Measurements from ENCODE around the gene LRR1.
"Not testable (repeated sequence)": the region's sequence is repeated elsewhere in the genome, so short reads cannot be mapped to it uniquely, and the experiment has no call there.

LRR1 gene

DNA sequence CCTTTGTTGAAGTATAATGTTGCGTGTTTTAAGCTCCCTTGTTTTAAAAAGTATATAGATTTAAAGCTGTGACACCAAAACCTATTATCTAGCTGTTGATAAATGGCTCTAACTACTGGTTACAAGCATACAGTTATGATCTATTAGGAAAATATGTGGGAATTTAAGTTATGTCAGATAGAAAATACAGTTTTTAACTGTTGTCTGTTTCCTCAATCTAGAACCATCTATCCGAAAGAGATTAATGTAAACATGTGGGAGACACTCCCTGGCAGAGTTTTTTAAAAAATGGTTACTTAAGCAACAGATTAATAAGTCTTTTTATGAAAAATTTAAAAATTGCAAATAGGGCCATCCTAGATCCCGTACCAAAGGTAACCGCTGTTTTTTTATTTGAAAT is 13.5 kb downstream of the LRR1 start:
- H3K4me3 ChIP-seq (ENCODE audit: low read depth, low read length) = no peak overlapping the region
- TF ChIP-seq, protein P1, sequence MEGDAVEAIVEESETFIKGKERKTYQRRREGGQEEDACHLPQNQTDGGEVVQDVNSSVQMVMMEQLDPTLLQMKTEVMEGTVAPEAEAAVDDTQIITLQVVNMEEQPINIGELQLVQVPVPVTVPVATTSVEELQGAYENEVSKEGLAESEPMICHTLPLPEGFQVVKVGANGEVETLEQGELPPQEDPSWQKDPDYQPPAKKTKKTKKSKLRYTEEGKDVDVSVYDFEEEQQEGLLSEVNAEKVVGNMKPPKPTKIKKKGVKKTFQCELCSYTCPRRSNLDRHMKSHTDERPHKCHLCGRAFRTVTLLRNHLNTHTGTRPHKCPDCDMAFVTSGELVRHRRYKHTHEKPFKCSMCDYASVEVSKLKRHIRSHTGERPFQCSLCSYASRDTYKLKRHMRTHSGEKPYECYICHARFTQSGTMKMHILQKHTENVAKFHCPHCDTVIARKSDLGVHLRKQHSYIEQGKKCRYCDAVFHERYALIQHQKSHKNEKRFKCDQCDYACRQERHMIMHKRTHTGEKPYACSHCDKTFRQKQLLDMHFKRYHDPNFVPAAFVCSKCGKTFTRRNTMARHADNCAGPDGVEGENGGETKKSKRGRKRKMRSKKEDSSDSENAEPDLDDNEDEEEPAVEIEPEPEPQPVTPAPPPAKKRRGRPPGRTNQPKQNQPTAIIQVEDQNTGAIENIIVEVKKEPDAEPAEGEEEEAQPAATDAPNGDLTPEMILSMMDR (IDR thresholded peaks at IDR 0.05; ENCODE audit: insufficient read depth, low read depth, low read length, missing control alignments) = no peak
- DNase-seq (ENCODE audit: low read depth) = no peak

DNA sequence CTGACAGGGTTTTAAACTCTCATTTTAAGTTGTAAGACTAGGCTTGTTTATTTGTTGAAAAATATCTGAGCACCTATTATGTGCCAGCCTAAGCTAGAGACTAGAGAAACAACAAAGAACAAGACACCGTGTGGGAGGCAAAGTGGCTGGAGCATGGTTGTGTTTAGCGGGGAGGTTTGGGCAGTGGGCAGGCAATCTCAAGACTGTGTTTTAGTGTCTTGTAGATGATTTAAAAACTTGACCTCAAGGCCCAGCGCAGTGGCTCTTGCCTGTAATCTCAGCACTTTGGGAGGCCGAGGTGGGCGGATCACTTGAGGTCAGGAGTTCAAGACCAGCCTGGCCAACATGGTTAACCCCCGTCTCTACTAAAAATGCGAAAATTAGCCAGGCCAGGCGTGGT is 13.9 kb downstream of the LRR1 start:
- H3K4me3 ChIP-seq (ENCODE audit: low read depth, low read length) = no peak overlapping the region
- TF ChIP-seq, protein P1 (IDR thresholded peaks at IDR 0.05; ENCODE audit: insufficient read depth, low read depth, low read length, missing control alignments) = no peak
- DNase-seq (ENCODE audit: low read depth) = no peak

DNA sequence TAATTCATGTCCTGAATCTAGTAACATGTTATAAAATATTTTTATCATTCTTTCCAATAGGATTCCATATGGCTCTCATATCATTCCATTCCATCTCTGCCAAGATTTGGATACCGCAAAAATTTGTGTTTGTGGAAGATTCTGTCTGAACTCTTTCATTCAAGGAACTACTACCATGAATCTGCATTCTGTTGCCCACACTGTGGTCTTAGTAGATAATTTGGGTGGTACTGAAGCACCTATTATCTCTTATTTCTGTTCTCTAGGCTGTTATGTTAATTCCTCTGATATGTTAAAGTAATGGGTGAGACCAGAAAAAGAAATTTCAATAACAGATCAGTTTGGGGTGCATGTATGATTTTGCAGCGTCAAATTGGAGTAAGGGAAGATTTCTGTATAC is 15.5 kb downstream of the LRR1 start:
- TF ChIP-seq, protein P1 (IDR thresholded peaks at IDR 0.05; ENCODE audit: insufficient read depth, low read depth, low read length, missing control alignments) = no peak
- no peak for DNase-seq (ENCODE audit: low read depth)
- no peak overlapping the region for H3K4me3 ChIP-seq (ENCODE audit: low read depth, low read length)

DNA sequence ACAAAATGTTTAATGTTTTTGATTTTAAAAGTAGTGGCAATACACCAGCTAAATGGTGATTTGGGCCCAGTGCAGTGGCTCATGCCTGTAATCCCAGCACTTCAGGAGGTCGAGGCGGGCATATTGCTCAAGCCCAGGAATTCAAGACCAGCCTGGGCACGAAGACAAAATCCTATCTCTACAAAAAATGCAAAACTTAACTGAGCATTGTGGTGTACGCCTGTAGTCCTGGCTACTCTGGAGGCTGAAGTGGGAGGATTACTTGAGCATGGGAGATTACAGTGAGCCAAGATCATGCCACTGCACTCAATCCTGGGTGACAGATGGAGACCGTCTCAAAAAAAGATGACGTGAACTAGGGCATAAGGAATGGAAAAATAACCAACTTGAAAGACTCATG is 17.0 kb downstream of the LRR1 start:
- no peak for DNase-seq (ENCODE audit: low read depth)
- no peak overlapping the region for H3K4me3 ChIP-seq (ENCODE audit: low read depth, low read length)
- TF ChIP-seq, protein P1 (IDR thresholded peaks at IDR 0.05; ENCODE audit: insufficient read depth, low read depth, low read length, missing control alignments) = no peak

DNA sequence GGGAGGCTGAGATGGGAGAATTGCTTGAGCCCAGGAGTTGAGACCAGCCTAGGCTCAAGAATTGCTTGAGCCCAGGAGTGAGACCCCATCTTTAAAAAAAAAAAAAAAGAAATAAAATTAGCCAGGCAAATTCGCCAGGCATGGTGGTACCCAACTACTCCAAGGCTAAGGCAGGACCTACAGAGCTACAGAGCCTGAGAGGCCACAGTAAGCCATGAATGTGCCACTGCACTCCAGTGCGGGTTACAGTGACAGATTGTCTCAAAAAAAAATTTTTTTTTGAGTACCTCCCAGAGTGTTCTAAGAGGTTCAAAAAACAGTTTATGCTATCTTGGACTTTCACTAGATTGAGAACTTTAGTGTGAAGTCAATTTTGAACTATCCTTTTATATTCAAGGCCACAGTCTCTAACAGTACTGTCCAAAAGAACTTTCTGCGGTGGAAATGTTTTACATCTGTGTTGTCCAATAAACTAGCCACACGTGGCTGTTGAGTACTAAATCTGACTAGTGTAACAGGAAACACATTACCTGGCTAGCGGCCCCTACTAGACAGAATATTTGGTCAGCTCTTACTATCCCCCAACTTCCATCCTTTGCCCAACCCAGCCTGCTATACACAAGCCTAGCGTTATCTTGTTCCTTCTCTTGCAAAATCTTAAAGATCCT is 19.2 kb downstream of the LRR1 start:
- TF ChIP-seq, protein P1 (IDR thresholded peaks at IDR 0.05; ENCODE audit: insufficient read depth, low read depth, low read length, missing control alignments) = no peak
- DNase-seq (ENCODE audit: low read depth) = no peak
- H3K4me3 ChIP-seq (ENCODE audit: low read depth, low read length) = peak overlapping the region; percentile 98; the same call in 1 of the 2 replicates

DNA sequence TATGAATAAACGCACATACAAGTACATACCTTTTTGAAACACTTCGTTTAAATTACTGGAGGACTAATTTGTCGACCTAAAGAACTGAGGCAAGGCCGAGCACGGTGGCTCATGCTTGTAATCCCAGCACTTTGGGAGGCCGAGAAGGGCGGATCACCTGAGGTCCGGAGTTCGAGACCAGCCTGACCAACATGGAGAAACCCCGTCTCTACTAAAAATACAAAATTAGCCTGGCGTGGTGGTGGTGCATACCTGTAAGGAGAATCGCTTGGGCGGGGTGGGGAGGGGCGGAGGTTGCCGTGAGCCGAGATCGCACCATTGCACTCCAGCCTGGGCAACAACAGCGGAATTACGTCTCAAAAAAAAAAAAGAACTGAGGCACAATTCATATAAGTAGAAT is 20.5 kb downstream of the LRR1 start:
- DNase-seq (ENCODE audit: low read depth) = not testable (repeated sequence)
- H3K4me3 ChIP-seq (ENCODE audit: low read depth, low read length) = peak overlapping the region; percentile 98

DNA sequence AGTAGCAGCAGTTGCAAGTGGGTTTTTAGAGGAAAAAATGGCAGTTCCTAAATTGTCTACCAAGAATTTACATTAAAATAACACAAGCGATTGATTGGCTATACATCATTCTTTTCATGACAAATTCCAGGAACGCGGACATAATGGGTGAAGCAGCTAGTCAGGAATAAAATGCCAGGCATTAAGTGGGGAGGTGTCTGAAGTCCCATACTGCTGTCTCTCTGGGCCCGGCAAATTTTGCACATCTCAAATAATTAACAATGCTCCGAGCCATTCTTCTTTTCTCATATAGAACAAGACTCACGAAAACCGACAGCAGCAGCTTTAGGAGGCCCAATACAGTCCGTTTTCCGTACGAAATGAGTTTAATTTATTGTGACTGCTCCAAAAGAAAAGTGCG is 21.0 kb downstream of the LRR1 start:
- H3K4me3 ChIP-seq (ENCODE audit: low read depth, low read length) = peak overlapping the region; percentile 98
- TF ChIP-seq, protein P1 (IDR thresholded peaks at IDR 0.05; ENCODE audit: insufficient read depth, low read depth, low read length, missing control alignments) = no peak
- no peak for DNase-seq (ENCODE audit: low read depth)

Measured in GM12865 (cell line).